IPS-11a (cell line): ENCODE data around the gene ITGB8.

ENCODE experiments used
- H3K4me3 ChIP-seq: one replicate; pipeline ENCODE4 v1.5.1; 2013; ENCODE audit warnings: low read depth, low read length, control low read depth

The ITGB8 gene

DNA sequence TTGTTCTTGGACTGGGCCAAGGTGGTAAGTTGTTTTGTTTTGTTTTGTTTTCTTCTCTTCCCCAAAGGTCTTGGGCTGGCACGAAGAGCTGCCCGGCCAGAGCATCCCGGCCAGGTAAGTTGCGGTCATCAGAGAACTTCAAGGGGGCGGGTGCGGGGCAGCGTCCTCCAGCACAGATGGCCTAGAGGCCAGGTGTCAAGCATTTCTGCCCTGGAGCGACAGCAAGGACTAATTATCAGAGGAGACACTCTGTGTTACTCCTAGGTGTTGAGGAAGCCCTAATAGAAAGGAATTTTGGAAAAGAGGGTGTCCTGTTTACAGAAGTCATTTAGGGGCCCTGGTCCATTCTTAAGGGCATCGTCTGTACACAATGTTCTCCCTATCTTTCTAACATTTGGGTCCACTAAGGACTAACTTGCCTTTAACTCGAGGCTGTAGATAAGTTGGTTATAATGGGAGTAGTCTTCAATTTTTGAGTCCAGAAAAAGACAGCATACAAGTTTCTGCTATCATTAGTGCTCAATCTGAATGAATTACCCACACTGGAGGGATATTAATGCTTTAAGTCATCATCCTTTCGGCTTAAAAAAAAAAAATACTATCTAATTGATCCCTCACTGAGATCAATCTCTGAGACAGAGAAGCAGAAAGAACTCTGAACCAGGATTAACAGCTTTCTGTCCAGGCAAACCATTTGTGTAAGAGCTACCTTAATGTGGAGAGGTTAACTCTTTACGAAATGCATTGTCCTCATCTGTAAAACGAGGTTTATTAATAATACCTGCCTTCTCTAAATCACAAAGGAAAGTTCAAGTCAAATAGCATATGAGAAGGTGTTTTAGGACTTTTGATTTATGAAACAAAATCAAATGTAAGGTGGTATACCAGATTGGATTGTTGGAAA lies 1.5 kb downstream of the ITGB8 start:
- peak overlapping the region; percentile 52 for H3K4me3 ChIP-seq

DNA sequence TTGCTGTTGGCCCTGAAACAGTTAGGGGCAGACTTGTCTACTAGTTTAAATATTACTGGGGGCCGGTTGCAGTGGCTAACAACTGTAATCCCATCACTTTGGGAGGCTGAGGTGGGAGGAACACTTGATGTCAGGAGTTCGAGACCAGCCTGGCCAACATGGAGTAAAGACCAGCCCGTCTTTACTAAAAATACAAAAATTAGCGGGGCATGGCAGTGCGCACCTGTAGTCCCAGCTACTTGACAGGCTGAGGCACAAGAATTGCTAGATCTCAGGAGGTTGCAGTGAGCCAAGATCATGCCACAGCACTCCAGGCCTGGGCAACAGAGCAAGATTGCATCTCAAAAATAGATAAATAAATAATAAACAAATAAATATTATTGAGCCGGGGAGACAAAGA lies 7.6 kb downstream of the ITGB8 start:
- H3K4me3 ChIP-seq = no peak overlapping the region

DNA sequence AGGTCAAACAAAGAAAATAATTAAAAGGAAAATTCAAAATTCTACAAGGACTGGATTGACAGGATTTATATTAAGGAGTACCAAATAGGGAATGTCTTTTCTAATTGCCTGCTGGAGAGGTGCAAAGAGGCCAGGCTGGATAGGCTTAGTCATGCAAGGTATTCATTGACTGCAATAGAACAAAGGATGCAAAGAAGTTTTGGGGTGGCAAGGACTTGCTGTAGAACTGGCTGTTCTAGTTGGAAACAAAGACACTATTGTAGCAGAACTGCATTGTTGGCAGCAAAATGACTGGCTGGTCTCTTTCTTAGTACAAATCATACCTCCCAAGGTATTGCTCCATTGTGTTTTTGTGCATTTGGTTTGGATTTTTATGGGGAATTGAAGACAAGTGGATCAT lies 10.1 kb downstream of the ITGB8 start:
- no peak overlapping the region for H3K4me3 ChIP-seq

DNA sequence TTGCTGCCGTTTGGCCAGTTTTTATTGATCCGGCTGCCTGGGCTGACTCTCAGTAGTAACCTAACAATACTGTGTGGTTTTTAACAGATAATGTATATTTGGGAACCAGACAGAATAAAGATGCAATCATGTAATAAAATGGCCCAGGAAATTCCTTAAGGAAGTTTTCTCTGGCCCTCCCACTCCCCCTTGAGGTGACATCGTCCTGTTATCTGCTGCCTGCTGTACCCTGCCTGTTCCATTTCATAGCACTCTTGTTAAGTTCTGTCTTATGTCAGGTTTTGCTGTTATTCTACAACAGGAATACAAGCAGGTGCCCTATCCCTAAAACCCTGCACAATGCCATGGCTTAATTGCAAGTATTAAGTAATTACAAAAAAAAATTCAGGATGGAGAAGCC lies 12.5 kb downstream of the ITGB8 start:
- H3K4me3 ChIP-seq = no peak overlapping the region

DNA sequence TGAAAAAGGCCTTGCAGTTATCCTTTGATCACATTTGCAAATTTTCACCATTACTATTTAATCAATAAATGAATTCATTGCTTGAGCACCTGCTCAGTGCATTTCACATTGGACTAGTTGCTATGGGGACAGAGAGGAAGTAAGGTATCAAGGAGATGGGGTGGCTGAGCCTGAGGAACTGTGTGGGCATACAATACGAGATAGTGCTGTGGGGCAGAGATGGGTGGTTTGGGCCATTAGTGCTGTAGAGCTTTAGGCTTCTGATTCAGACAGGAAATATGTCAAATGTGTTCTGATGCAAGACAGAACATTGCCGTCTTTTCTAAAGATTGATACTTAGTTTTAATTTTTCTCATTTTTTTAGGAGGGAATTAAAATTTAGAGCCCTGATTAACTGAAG lies 13.2 kb downstream of the ITGB8 start:
- H3K4me3 ChIP-seq = no peak overlapping the region

DNA sequence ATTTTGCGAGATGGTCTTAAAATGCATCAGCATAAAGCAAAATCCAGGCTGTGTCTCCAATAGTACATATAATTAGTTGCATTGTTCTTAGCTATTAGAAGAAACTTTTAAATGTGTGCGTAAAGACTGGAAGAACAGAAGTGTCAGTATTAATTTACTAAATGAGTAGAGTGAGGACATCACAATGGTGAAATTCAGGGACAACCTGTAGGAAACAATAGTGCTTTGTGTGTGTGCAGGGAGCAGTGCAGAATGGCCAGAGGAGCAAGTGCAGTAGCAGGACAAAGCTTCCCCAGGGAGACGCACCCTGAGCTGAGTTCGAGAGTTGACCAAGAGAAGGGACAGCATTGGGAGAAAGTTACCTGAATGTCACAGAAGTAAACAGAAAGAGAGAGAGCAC lies 13.7 kb downstream of the ITGB8 start:
- H3K4me3 ChIP-seq = no peak overlapping the region

DNA sequence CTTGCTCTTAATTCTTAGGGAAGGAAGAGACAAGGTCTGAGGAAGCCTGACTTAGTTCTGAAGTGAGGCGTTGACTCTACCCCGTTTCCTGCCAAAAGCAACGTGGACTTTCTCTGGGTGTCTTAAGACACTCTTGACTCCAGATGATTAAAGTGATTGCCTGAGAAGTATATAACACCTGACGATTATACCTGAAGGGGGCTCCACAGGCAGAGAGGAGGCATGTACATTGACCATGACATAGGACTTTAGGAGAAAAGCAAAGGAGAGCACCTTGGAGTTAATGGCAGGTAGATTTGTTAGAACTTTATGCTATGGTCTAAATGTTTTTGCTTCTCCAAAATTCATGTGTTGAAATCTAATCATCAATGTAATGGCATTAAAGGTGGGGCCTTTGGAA lies 15.9 kb downstream of the ITGB8 start:
- H3K4me3 ChIP-seq = no peak overlapping the region

DNA sequence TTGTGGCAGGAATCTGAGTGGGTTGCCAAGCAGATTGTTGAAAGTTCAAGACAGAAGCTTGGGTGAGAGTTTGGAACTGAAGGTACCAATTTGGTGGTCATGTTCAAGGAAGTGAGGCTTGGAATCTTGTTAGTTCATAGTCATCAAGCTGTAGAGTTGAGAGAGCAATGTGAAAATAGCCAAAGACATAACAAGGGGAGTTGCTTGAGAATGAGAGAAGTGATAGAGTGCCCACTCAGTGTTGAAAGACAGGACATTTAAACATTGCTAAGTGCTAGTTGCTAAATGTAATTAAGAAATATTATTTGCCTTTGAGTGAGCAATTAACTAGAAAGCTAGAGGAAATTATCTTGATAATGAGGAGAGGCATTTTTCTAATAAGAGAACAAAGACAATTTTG lies 17.0 kb downstream of the ITGB8 start:
- no peak overlapping the region for H3K4me3 ChIP-seq

DNA sequence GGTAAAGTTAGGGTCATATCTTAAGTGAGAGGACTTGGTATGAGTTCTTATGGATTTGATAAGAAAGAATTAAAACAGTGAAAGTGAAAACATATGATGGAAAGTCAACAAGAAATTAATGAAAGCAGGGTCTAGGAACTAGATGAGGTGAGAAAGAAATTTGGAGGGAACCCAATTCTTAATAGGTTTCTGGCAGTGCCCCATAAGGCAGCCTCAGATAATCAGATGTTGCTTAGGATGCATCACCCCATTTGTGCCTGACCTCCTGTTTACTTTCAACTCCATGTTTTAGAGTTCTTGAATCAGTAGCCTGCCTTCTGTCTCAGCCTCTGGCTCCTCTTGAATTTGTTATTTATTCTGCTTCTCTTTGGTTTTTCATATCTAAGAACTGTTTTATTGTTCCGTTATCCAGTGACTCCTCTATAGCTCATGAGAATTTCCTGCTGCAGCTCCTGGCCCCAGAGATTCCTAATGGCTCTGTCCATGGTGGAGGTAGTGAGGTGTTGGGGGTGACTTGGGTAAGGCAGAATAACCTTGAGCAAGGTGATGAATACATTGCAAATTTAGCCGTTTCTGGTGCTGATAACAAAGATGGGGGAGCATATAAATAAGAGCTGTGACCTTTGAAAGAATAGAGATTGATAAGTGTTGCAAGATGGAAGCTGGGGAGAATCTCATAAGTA lies 17.6 kb downstream of the ITGB8 start:
- no peak overlapping the region for H3K4me3 ChIP-seq

DNA sequence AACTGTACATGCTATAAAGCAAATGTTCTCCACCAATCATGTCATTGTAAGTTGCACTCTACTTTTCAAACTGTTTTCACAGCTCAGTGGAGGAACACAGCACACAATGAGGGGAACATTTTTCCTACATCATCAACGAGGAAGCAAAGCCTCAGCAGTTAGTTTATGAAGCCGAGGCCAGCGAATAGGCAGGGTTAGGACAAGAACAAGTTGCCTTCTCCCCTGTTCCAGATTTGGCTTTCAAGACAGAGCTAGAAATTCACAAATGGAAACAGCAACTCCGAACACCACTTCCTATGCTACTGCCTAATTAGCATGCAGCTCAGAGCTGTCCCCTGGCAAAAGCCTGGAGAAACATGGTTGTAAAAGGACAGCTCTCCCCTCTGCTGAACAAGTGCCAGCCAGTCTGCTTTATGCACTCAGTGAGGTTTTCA lies 19.8 kb downstream of the ITGB8 start:
- H3K4me3 ChIP-seq = no peak overlapping the region

DNA sequence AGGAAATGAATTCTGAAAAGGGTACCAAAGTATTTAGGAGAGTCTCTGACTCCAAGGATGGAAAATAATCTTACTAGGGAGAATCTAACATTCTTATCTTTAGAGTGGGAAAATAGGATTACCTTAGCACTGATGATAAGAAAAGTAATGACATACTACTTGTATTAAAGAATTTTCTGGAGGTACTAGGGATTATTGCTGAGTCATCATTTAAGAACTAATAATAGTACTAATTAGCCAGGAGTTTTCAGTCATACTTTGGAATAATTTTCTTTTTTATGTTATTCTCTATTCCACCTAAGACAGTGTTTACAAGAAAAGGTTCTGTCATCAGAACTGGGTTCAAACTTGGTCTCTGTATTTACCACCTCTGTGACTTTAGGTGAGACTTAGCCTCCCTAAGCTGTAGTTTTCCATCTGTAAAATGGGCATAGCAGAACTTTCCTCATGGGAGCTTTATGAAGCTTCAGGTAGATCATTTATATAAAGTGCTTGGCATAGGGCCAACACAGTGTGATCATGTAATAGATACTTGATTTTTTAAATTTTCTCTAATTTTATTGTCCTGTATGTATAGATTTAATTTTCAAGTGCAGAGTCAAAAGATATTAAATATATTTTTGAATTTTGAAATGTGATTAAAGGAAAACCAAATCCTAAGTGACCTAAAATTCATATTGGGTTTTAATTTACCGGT lies 20.4 kb downstream of the ITGB8 start:
- H3K4me3 ChIP-seq = no peak overlapping the region

DNA sequence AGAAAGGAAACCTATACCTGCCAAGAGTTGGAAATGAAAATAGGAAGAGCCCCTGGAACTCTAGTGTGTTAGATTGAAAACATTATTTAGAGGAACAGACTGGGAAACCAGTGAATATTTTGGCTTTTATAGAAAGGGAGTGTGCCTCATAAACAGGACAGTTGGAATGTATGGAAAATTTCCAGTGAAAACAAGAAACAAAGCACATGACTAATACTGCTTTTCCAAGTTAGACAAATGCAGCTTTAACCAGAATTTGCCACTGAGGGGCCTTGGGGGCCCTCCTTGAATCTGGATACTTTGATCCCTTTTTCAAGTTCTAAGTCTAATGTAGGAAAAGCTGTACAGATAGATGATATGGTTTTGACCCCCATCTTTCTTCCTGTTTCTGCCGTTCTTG lies 21.2 kb downstream of the ITGB8 start:
- no peak overlapping the region for H3K4me3 ChIP-seq

DNA sequence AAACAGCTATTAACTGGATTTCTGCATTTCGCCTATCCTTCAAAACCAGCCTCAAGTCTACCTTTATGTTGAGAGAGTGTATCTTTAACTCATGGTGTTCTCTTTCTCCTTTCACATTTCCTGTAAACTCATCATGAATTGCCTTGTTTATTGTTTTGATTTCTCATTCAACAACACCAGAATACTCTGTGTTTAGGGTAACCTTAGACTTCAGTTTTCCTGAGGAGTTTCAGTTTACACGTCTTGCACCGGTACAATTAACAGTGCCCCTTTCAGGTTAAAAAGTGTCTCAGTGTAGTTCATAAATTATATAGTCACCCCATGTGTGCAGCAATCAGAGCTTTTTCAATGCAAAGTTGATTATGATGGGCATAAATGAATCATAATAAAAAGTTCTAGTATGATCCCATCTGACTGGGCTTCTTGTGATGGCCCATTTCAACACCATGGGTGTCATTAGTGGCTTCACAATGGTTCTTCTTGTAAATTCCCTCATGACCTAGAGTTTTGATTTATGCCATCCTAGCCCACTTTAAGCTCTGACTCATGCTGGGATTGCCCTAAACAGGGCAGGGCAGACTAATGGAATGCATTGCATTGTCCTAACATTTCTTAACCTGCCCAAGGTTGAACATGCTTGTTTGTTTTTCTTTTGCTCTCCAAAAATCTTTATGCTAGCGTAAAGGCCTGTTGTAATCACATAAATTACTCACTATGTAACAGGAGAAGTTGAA lies 22.0 kb downstream of the ITGB8 start:
- H3K4me3 ChIP-seq = no peak overlapping the region

DNA sequence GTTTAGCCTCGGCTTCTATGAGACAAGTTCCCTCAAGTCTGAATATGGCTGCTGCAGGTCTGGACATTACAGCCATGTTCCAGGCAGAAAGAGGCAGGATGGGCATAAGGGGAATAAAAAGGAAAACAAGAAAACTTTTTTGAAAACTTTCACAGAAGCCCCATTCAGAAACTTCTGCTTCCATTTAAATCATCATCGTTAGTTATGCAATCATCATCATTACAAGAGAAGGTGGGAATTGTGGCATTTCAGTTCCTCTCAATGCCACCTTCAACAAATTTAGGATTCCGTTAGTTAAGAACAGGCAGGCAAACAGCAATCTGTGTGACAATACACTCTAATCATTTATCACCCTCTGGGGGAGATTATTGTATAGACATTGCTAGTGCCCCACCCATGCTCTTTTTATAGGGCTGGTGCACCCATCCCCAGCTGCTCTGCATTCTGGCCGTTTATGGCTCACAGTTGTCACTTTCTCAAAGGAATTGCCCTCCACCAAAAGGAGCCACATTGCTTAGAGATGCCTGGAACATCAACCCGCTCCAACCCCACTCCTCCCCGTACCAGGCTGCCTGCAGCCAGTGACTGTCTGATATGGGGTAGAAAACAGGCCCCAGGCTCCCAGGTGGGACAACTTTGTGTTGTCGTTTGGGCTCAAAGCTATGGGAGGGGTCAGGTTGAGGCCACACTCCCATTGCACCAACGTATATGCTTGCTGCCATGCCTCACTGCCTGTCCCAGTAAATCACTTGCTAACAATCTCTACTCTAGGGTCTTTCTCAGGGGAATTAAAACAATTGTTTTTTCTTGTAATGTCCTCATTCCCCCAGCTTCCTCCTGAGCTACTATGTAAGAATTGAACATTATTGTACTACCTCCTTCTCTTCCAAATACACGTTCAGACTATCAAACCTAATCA lies 24.2 kb downstream of the ITGB8 start:
- H3K4me3 ChIP-seq = no peak overlapping the region

DNA sequence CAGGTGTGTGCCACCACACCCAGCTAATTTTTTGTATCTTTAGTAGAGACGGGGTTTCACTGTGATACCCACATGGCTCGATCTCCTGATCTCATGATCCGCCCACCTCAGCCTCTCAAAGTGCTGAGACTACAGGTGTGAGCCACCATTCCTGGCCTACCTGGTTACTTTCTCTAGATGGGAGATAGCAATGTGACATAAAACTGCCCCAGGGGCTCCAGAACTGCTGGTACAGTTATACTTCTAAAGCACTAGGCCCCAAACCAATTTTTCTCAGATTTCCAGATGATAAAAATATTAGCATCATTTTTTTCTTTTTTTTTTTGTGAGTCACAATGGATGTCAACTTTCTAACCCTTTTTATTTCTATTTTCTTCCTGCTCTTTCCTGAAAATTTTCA lies 27.4 kb downstream of the ITGB8 start:
- no peak overlapping the region for H3K4me3 ChIP-seq

DNA sequence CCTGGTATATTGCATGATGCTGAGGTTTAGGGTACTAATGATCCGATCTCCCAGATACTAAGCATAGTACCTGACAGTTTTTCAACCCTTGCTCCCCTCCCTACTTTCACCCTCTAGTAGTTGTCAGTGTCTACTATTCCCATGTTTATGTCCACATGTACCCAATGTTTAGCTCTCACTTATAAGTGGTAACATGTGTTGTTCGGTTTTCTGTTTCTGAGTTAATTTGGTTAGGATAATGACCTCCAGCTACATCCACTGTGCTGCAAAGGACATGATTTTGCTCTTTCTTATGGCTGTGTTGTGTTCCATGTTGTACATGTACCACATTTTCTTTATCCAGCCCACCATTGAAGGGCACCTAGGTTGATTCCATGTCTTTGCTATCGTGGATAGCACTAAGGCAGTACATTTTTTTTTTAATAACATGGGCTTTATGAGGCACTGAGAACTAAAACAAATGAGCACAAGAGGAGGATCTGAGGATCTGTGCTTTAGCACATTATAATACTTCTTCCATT lies 28.1 kb downstream of the ITGB8 start:
- no peak overlapping the region for H3K4me3 ChIP-seq

DNA sequence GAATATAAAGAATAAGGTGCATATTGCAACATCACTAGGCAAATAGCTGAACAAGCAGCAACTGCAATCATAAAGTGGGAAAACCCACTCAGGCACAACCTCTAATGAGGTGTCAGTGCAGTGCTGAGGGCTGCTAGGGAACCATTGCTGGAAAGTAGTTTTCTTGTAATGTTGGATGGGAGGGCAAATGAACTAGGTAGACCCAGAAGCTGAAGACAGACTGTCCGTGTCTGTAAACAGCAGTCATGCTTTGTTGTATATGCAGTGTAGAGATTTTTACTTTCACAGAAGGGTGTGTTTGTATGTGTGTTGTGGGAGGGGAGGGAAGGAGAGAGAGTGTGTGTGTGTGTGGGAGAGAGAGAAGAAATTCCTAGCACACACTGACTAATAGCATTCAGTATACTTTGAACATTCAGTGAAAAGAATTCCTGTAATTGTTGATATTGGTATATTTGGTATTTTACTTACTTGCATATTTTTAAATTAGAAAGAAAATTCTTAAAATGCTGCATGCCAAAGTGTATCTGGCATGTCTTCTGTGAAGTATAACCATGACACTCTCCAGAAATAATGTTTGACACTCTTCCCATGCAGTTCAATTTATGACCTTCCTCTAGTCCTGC lies 28.8 kb downstream of the ITGB8 start:
- no peak overlapping the region for H3K4me3 ChIP-seq

DNA sequence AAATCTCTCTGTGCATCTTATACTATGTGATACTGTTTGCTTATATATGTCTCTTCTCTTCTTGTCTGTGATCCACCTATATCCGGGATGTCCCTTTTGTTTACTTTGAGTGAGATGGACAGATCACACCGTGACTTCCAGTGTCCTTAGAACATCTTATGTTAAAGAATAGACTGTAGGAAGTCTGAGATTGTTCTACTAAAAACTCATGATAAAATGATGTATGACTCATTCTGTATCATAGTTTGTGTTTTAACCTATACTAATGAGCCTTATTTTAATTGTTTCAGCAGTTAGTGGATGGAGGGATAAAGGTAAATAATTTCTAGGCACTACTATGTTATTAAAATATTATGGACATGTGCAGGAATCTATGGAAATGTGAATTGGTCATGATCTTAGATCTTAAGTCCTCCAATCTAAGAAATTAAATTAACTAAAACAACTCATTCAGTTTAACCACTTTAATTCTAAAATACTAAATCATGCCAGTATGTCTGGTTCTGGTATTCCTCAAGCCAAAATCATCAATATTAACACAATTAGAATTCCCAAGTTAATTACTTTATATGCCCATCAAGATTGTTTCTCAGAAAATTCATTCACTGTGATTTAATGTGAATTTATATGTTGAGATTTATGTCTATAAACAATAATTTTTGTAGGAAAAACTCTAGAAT lies 32.0 kb downstream of the ITGB8 start:
- no peak overlapping the region for H3K4me3 ChIP-seq
